TTC549 (cell line): Measurements from ENCODE around the gene SLC24A3.

Experiments used
- FAIRE-seq: peaks from 2 replicates; lab custom pipeline; 2012; peaks lifted over from hg19 to GRCh38; lab: Jason Lieb, UNC

The SLC24A3 gene

DNA sequence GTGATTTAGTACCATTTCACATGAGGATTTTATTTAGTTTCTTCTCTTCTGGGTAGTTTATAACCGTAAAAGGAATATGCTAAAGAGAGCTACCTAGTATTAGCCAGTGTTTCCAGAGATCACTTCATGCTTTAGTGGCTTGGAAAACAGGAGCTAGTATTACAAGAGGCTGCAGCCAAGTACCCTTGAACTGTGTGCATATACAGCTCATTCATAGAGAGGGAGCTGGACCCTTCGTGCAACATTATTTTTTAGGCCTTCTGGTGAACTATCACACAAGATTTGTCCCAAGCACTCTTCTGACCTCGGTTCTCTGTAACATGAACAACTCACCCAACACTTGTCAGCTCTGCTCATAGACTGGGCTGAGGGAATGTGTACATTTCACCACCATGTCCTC lies 470.7 kb downstream of the SLC24A3 start:
- no peak for FAIRE-seq

DNA sequence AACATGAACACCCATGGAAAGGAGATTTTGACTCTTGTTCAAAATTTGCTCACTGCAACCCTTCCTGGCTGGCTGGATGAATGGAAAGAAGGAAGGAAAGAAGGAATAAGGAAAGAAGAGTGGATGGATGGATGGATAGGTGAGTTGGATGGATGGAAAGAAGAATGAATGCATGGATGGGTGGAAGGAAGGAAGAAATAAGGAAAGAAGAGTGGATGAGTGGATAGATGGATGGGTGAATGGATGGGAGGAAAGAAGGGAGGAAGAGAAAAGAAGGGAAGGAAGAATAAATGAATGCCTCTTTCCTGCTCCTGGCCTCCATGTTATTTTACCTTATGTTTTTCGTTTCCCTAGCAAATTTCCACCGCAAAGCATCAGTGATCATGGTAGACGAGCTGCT lies 471.4 kb downstream of the SLC24A3 start:
- FAIRE-seq: no peak

DNA sequence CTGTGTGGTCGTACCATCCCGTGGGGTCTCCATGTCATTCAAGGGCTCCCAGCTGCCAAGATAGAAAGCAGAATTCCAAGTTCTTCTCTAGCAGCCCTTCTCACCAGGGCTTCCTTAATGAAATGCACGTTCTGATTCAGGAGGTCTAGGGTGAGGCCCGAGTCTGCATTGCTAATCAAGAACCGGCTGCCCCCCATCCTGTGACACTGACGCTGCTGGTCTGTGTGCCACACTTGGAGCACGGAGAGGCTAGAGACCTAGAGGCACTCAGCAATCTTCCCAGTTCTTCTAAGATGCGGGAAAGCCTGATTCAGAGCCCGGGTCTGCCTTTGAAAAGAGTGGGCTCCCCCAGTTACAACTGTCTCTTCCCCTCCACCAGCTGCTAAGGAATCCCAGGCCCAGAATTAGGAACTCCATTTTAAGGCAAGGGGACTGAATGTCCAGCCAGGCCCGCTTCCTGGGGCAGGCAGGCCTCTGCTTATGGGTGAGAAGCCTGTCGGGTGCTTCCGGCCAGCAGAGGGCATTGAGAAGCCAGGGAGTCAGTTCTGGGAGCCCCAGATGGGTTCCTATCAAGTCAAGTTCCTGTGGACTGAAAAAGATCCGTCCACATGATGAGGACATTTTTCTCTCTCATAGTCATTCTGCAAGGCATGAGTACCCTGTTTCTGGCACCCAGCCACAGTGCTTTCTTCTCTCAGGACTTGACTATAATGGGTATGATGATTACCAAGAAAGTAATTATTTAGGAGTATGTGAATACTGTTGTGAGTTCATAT lies 475.8 kb downstream of the SLC24A3 start:
- no peak for FAIRE-seq

DNA sequence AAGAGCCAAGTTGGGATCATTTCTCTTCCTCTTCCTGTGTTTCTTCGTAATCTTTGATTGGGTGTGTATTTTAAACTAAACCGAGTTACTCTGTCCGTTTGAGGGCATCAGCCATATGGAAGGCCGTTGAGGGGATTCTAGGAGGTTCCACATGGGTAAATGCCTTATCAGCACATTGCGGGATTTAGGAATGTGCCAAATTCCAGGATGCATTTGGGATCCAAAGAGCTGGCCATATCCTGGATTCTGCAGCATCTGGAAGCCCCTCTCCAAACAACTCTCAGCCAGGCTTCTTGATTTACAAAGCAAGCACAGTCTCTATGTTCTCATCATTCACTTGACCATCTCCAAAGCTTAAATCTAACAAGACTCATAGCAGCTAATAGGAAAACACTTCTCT lies 478.0 kb downstream of the SLC24A3 start:
- no peak for FAIRE-seq

DNA sequence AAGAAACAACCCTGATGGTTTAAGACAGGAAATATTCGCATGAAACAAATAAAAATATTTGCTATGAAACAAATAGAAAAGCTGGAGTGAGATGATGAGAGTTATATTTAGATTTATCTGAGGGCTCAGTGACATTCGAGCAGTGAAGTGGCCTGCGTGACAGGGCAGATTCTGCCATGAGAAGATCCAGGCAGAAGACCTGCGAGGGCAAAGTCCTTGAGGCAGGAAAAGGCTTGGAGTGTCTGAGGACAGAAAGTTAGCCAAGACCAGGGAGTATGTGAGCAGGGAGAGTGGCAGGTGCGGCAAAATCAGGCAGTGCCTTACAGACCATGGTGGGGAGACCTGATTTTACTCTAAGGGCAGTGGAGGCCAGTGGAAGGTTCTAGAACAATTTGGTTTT lies 478.7 kb downstream of the SLC24A3 start:
- no peak for FAIRE-seq

DNA sequence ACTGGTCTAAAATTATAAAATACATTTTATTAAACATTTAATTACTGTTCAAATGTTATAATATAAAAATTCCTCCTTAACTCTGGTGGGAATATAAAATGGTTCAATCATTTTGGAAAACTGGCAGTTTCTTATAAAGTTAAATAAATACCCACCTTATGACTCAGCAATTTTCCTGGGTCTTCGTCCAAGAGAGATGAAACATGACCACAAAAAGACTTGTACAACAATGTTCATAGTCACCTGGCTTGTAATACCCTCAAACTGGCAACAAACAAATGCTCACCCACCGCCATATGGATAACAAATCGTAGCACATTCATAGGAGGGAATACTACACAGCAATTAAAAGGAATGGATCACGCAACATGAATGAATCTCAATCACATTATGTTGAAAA lies 479.7 kb downstream of the SLC24A3 start:
- no peak for FAIRE-seq

DNA sequence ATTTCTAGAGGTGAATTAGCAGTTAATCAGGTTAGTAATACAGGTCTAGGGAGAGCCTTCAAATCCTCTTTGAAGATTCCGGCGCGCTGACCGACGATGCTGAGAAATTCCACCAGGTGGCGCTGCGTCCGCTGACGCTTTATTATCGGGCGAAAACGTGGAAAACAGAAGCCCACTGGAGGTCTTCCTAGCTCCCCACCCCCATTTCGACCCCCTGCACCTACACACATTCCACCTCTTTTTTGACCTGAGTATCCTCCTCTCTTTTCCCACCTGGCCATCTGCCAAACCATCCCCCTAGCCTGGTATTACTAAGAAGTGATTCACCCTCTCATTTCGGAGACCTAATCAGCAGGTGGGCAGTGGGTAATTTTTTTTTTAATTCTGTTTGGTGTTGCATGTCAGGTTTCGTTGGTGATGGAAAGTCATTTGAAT lies 480.3 kb downstream of the SLC24A3 start:
- FAIRE-seq: no peak

DNA sequence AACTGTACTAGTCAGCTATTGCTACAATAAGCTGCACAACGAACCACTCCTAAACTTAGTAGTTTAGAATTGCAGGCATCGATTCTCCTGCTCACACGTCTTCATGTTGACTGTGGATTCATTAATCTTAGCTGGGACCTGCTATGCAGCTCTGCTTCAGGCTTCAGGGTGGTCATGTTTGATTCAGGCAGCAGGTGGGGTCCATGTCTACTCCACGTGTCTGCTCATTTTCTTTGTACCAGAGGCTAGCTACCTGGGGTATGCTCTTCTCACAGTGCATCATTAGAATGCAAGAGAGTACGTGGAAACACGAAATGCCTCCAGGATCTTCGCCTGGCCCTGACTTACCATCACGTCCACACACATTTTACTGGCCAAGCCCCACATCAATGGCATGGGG lies 481.1 kb downstream of the SLC24A3 start:
- FAIRE-seq: no peak

DNA sequence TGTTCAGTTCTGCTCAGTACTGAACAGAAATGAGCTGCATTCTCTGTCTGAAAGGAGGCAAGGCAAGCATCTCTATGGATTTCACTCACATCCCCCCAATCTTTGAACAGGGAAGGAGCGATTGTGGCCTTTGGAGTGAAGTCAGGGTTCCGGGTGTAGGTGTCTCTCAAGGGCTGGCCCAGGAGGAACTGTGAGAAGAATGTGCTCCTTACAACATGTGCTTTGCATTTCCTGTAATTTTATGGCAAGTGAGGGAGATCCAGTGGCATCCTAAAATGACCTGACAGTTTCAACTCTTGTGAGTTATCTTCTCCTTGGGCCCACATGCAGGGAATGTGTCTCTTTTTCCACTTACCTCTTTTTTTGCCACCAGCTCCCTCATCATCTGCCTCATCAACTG lies 482.6 kb downstream of the SLC24A3 start:
- FAIRE-seq: no peak

DNA sequence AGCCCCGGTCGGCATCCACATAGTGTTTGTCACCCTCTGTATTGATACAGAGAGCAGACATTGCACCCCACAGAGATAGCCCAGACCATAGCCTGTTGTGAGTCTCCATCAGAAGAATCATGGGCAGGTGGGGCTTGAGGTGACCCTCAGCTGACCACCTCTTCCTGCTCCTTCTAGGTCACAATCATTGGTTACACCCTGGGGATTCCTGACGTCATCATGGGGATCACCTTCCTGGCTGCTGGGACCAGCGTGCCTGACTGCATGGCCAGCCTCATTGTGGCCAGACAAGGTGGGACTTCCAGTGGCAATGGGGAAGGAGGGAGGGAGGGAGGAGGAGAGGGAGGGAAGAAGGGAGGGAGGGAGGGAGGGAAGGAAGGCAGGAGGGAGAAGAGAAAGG lies 484.2 kb downstream of the SLC24A3 start:
- no peak for FAIRE-seq

DNA sequence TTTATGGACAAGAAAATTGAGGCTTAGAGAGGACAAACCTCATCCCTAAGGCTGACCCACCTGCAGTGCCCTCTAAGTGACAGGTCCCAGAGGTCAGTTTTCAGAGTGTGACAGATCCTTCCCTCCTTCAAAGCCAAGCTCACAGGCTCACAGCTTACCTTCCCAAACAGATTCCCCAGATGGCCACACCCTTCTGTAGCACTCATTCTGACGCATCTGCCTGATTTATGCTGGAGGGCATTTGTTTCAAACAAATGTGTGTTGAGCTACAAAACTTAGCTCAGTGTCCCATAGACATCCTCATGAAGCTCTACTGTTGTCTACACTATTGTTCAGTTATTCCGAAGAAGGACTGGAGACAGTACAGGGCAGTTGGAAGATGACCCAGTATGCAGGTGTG lies 485.0 kb downstream of the SLC24A3 start:
- FAIRE-seq: no peak

DNA sequence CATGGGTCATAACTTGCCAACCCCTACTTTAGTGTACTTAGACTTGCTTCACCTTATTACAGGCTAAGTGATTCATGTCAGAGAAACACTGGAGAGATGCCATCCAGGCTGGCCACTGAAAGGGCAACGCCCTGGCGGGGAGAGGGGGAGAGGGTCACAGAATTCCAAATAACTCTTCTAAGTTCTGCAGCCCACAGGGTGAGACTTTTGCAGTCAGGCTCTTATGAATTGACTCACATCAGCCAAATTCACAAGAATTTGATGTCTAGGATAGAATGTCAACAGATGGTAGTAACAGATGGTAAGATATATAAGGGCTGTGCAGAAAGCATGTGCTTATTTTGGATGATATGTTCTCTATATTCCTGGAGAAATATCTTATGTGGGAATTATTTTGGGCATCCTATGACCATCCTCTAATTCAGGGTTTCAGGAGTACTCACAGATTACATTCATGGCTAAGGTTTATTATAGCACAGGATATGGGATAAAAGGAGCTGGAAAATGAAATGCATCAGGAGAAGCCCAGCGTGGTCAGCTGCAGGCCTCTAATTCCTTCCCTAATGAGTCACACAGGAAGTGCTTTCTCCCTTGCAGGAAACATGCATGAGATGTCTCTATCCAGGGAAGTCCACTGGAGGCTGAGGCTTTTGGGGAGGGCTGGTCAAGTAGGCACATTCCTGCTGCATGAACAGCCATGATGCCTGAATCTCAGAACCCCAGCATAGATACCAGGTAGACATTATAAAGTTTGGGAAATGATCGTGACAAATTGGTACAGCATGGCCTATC lies 486.9 kb downstream of the SLC24A3 start:
- no peak for FAIRE-seq

DNA sequence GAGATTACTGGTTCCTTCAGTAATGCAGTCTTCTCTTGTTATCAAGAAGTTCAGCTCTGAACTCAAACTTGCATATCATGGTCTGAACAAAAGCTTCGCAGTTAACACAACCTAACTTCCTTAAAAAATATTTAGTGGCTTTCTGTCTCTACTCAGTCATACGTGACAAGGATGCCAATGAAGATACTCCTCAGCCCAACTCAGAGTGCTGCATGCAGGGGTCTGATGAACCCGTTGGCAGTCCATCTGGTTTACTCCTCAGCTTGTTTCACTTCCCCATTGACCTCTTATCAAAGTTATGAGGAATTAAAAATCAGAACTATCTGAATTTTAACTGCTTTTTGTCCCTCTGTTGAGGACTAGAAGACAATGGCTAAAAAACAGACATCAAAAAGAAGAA lies 489.0 kb downstream of the SLC24A3 start:
- FAIRE-seq: no peak

DNA sequence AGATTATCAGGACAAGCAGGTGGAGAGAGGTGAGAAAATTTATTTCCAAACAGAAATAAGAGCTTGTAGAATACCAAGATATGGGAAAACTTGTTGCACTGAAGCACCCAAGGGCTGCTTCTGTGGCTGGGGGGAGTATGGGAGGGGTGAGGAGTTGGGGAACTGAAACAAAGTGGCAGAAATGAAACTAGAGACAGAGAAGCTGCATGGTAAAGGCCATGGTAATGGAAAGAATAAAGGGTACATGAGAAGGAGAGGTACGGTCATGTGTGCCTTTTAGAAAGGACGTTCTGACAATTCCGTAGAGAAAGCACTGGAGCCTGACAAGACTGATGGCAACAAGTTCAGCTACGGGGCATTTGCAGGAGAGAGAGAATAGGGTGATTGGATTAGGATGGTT lies 494.0 kb downstream of the SLC24A3 start:
- FAIRE-seq: no peak

DNA sequence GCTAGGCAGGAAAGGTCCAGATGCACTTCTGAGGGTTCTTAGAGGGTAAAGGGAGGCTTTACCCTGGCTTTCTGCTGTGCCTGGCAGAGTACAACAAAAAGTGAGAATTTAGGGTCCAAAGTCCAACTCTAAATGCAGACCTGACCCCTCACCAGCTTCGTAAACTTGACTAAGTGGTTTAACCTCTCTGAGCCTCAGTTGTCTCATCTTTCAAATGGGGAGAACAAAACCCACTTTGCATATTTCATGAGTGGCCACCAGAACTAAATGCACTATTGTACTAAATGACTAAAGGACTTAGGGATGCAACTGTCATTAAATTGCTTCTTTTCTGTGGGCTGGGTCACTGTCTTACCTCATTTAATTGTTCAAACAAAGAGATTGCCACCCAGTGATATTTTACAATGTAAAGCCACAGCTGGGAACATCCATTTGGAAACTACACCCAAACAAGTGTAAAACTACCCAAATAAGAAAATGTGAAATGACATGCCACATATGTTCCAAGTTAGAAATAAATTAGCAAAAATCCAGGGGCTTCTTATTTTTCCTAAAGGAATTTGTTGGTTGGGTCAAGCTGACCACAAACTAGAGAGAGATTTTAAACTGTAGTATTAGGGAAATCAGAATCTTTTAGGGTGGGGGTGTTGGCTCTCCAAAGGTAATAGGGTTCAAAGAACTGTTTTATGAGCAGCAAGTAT lies 497.3 kb downstream of the SLC24A3 start:
- FAIRE-seq: no peak

DNA sequence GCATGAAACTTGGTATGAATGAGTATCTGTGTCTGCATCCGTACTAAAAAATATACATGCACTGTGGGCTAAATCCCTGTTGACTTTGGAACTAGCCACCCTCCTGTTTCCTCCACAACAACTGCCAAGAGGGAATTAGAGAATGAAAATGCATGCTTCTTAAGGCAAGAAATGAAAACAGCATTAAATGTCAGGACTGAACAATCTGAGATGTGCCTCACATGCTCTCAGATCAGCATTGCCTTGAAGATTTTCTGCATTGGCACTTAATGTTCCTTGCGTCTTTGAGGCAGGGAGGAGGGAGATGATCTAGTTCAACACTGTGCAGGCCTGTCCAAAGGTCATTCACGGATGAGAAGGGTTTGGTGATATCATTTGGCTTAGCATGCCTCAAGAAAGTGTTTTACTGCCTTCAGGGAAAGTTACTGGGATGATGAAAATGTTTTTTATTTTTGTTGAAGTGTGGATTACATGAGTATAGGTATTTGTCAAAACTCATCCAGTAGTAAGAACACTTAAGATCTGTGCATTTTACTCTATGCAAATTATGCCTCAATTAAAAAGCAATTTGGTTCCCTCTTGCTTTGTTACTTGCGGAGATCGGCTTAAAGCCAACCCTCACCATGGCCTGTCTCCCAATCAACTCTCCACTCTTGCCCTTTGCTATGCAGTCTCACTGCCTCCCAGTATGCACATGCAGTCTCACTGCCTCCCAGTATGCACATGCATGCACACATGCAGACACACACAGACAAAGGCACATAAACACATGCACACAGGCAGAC lies 498.1 kb downstream of the SLC24A3 start:
- FAIRE-seq: no peak

DNA sequence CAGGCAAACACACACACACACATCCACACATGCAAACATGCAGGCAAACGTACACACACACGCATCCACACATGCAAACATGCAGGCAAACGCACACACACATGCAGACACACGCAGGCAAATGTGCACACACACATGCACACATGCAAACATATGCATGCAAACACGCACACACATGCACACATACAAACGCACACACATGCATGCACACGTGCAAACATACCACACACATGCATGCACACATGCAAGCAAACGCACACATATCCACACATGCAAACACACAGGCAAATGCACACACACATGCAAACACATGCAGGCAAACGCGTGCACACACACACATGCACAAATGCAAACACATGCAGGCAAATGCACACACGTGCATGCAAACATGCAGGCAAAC lies 498.7 kb downstream of the SLC24A3 start:
- no peak for FAIRE-seq

DNA sequence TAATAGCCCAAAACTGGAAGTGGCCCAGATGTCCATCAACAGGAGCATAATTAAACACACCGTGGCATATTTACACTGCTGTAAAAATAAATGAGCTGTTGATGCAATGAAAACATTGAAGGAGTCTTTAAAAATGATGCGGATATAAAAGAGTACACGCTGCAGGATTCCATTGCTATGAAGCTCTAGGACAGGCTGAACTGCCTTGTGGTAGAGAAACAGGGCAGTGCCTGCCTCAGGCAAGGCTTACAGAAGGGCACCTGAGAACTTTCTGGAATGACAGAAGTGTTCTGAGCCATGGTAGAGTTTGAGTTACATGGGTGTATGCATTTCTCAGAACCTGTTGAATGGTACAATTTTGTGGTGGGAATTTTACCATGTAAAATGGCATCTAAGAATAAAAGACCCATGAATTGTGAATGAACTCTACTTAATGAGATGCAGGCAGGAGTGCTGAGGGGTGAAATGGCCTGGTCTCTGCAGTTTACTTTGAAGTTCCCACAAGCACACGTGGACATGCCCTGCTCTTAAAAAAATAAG lies 500.3 kb downstream of the SLC24A3 start:
- FAIRE-seq: no peak

DNA sequence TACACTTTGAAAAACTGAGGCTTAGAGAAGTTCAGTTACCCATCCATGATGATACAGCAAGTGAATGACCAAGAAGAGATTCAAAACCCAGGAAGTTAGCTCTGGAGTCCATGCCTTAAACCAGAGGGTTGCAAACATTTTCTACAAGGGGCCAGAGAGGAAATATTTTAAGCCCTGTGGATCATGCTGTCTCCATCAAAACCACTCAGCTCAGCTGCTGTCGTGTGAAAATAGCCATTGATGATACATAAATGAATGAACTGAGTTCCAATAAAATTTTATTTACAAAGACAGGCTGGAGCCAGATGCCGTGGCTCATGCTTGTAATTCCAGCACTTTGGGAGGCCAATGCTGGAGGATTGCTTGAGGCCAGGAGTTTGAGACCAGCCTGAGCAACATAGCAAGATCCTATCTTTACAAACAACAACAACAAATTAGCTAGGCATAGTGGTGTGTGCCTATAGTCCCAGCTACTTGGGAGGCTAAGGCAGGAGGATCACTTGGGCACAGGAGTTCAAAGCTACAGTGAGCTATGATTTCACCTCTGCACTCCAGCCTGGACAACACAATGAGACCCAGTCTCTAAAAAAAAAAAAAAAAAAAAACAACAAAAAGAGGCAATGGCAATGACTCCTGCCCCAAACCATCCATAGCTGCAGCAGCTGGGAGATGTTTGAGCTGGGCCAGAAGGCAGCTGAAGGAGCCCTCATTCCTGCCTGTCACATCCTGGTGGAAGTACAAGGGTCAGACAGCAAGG lies 501.6 kb downstream of the SLC24A3 start:
- FAIRE-seq: no peak

DNA sequence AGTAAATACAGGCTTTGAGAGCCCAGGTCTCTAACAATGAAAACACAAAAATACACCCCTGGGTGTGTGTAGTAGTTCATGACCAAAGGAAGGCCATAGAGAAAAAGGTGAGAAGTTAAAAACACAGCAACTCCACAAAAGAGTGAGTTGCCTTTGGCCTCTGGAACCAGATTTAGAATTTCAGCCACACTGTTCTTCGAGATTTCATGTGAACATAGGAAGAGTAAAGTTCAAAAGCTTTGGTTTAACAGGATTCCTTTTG lies 502.1 kb downstream of the SLC24A3 start:
- no peak for FAIRE-seq

DNA sequence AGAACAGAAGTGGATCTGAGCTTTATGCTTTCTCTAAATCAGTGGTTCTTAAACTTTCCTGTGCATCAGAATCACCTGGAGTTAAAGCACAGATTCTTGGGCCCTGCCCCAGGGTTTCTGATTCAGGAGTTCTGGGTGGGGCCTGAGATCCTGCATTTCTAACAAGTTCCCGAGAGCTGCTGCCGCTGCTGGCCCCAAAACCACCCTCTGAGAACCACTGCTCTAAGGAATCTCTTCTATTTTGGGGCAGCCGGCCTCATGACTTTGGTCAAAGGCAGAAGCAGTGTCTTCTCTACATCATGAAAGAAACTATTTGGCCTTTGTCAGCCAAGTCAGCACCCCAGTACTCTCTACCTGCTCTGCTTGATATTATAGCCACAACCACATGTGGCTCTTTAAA lies 503.5 kb downstream of the SLC24A3 start:
- FAIRE-seq: no peak

DNA sequence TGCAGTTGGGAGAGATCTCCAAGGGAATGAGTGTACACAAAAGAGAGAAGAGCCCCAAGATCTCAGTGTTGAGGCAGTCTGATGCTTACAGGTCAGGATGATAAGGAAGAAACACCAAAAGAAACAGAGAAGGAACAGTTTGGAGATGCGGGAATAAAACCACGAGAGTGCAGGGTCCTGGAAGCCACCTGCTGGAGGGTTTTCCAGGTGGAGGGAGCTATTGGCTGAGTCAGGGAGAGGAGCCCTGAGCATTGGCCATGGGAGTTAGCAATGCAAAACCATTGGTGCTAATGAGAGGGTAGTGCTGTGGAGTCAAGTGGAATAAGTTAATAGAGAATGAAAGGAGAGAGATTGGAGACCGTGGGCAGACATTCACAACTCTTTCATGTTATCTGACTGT lies 506.4 kb downstream of the SLC24A3 start:
- no peak for FAIRE-seq
